Breast epithelium (tissue), 3 donors: ENCODE results near the gene AARS1.

Experiments
- POLR2A ChIP-seq: fragments of 450-650 bp; IDR thresholded peaks from one replicate; pipeline ENCODE4 v1.6.1; 2016; ENCODE audit warnings: antibody characterized with exemption, mild to moderate bottlenecking, moderate library complexity
- POLR2AphosphoS5 ChIP-seq, 3 donors: sonication (generic); formaldehyde crosslinking; IDR thresholded peaks; one replicate each; pipeline ENCODE4 v1.6.1; 2017; ENCODE audit warnings: antibody characterized with exemption in 3 of 3
- TF ChIP-seq, protein P1 (sequence below), 3 donors: fragments of 450-650 bp; IDR thresholded peaks; one replicate each; pipeline ENCODE4 v1.5.1; 2016 to 2017; ENCODE audit warnings: antibody characterized with exemption in 3 of 3, mild to moderate bottlenecking in 3 of 3, moderate library complexity in 3 of 3

- TF ChIP-seq, protein P1, sequence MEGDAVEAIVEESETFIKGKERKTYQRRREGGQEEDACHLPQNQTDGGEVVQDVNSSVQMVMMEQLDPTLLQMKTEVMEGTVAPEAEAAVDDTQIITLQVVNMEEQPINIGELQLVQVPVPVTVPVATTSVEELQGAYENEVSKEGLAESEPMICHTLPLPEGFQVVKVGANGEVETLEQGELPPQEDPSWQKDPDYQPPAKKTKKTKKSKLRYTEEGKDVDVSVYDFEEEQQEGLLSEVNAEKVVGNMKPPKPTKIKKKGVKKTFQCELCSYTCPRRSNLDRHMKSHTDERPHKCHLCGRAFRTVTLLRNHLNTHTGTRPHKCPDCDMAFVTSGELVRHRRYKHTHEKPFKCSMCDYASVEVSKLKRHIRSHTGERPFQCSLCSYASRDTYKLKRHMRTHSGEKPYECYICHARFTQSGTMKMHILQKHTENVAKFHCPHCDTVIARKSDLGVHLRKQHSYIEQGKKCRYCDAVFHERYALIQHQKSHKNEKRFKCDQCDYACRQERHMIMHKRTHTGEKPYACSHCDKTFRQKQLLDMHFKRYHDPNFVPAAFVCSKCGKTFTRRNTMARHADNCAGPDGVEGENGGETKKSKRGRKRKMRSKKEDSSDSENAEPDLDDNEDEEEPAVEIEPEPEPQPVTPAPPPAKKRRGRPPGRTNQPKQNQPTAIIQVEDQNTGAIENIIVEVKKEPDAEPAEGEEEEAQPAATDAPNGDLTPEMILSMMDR (IDR thresholded peaks at IDR 0.05), result no peak
- TF ChIP-seq POLR2AphosphoS5 (IDR thresholded peaks at IDR 0.05) (no peak), POLR2A (no peak)
Observed at GRCh38 chr16:70270176-70270575, 19.1 kb downstream of the AARS1 start.
